Activated naive CD4-positive, alpha-beta T cell (primary cell): ENCODE results near the gene WNT11.

ENCODE experiments used
- DNase-seq, 4 experiments: peaks; one replicate each; lab custom pipeline; 2025; lab: John Stamatoyannopoulos, UW

WNT11 gene

DNA sequence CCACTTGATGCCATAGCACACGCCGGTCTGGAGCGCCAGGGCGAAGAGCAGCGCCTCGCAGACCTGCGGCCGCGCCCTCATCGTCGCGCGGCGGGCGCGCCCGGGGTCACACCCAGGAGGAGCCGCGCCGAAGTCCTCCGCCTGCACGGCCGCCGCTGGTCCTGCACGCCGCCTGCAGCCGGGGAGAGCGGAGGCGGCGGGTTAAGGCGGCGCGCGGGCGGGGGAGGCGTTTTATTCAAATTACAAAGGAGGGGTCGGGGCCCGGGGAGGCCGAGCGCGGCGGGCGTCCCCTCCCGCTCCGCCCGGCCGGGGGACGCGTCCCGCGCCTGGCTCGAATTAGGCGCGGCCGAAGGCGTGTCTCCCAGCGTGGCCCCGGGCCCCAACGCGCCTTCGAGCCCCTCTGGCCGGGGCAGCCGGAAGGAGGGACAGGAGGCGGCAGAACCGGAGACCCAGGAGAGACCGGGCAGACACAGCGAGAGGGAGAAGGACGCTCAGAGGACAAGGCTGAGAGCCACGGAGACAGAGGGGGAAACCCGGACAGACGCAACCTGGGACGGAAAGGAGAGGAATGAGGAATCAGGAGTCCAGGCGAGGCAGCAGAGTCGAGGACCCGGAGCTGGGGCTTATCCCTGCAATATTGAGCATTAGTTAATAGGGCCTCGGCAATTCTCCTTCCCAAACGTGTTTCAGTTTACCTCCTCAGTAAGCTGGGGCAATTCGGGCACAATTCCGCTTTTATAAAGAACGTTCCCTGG, at the start of gene WNT11:
Gene WNT11 (minus strand): TSS at position 176 of the 755 bp plus-strand sequence. CDS start 95 bp downstream, at position 81.
- no peak for DNase-seq

DNA sequence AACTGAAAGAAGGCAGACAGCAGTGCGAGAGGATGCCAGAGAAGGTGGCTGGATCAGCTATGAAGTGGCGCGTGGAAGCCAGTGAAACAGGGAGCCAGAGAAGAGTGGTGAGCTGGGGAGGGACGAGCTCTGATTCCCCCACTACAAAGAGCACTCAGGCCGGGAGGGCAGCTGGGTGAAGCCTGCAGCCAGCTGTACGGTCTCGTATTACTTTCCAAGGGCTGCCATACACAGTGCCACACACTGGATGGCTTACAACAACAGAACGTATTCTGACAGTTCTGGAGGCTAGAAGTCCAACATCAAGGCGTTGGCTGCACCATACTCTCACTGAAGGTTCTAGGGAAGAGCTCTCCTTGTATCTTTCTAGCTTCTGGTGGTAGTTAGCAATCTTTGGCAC, 47.1 kb upstream of the WNT11 start:
- DNase-seq: no peak

DNA sequence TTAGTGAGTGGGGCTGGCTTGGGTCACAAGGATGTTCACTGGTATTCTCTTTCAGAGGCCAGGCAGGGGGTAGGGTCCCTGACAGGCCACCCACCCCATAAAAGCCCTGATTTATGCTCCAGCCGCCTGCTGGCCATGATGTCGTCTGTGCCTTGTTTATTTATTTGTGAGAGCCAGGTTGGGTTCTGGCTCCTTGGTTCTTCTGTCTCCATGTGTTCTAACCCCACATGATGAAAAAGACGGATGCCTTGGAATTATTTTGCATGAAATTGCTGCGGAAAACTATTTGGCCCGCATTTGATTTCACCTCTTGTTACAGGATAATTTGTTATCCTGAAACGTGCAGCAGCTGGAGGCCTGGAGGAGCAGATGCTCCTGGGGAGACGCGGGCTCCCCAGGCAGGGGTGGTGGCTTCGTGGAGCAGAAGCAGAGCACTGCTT, 46.3 kb upstream of the WNT11 start:
- no peak for DNase-seq

DNA sequence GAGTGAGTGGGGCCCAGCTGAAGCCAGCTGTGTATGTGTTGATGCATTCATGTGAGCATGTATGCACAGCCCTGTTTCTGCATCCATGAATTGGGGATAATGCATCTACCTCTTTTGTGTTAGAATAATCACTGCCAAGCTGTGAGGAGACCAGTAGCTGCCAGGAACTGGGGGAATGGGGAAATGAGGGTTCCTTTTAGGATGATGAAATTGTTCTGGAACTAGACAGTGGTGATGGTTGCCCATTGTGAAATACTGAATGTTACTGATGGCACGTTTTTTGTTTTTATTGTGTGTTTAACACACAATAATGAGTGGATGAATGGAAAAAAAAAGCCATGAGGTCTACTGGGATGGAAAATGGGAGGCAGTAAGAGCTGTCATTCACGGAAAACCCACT, 45.3 kb upstream of the WNT11 start:
- DNase-seq: no peak

DNA sequence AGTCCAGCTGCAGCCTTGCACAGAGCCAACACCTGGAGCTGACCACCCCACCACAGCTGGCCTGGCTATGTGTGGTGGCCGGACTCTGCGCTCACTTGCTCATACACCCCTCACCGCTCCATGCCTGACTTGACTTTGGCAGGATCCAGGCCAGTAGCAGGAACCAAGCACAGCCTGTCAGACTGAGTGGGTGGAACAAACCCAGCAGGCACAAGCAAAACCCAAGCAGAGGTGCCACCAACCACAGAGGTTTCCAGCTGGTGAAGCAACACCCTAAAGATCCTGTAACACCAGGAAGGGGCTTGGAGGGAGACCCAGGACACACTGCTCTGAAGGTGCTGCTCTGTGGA, 44.9 kb upstream of the WNT11 start:
- DNase-seq: no peak

DNA sequence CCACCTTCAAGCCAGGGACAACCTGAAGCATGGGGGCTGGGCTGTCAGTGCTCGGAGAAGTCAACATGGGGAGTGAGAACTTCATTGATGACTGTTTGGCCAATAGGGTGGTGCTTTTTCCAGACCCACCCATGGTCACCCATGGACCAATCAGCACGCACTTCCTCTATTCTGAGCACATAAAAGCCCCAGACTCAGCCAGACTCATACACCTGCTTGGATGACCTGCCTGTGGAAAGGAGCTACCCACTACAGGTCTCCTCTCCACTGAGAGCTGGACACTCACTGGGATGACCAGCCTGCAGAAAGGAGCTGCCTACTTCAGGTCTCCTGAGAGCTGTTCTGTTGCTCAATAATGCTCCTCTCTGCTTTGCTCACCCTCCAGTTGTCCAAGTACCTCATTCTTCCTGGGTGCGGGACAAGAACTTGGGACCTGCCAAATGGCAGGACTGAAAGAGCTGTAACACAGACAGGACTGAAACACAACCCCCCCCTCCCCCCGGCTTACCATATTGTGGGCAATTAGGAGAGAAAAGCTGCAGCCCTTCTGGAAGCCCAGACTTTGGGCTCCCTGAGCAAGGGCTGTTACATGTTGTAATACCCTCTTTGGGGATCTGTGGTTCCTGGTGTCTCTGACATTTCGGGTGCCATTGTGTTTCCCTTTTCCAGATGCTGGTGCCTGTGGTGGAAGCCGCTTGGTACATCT, 44.4 kb upstream of the WNT11 start:
- DNase-seq: no peak

DNA sequence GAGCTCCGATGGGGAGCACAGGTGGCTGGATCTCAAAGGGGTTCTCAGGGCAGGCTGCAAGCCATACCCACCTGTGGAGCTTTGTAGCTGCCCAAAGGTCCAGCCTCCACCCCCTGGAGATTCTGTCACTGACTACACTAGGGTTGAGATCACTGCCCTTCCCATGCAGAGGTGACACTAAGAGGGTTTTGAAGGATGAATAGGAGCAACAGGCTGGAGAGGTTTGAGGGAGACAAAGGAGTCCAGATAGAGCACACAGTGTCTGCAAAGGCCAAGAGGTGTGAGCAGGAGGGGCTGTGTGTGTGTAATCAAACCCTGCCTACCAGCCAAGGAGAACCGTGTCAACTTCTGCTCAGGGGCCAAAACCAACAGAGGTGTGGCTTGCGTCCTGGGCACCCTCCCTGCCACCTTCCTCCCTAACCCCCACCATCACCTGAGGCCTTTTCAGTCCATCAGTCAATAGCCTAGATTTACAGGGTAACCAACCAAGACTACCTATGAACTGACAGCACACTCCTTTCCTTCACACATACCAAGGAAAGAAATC, 43.0 kb upstream of the WNT11 start:
- no peak for DNase-seq

DNA sequence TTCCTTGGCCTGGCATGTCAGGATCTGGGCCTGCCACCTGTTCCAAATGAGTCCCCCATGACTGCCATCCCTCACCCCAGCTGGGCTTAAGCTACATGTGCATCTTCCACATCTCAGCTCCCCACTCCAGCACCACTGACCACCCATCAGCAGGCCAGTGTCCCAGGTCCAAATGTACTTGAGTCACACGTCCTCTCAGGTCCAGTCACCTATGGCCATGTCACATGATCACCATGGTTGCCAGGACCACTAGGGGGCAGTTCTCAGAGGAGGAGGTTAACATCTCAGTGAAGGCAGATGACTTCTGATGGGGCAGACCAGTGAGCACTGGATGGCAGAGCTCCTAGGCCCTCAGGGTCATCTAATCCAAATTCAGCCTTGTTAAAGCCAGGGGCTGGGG, 41.9 kb upstream of the WNT11 start:
- no peak for DNase-seq

DNA sequence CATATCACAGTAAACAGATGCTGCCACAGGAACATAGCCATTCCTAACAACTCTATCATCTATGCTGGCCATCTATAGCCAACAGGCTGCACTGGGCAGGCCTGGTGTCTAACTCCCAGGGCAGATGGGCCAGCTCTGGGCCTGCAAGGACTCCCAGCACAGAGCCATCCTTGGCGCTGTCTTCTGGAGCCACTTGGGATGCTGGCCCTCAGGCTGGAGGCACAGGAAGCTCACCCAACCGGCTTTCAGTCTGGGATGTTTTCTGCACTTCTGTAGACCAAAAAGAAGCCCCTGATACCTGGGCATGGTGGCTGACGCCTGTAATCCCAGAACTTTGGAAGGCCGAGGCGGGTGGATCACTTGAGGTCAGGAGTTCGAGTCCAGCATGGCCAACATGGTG, 40.8 kb upstream of the WNT11 start:
- DNase-seq: no peak

DNA sequence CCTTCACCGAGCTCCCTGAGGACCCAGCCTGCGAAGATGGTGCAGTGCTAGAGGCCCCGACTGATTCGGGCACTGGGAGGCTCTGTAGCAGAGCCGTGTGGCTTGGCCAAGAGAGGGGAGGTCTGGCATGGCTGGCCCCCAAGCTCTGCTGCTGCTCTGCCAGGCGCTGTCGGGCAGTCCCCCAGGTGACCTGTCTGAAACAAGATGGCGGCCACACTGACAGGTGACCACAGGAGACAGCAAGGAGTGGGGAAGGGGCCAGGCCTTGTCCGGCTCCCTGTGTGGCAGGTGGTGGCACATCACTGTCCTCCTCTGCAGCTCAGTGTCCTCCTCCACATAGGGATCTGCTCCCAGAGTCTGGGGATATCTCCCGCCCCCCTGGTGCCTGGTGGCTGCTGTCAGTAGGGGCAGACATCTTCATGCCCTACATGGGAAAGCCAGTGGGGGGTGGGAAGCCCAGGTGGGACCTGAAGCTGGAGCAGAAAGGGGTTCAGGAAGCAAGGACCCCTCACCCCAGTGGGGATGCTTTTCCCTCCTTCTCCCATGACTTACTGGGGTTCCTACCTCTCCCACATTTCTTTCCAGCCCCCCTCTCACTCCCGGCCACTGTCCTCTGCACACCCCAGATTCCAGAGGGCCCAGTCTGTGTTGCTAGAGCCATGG, 40.1 kb upstream of the WNT11 start:
- DNase-seq: no peak

DNA sequence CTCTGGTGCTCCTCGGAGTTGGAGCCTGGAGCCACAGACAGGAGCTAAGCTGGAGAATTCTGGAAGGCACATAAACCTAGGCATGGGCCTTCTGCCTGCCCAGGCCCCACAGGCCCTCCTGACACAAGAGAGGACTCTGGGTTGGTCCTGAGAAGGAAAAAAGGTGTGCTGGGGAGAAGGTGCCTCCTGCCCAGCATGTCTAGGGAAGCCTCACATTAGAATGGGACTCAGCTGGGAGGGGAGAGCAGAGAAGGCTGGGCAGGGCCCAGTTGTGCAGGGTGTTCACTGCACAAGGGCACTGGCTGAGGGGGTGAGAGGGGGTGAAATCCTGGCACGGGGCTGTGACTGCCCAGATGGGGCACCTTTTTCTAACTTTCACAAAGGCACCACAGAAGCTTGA, 39.4 kb upstream of the WNT11 start:
- DNase-seq: no peak

DNA sequence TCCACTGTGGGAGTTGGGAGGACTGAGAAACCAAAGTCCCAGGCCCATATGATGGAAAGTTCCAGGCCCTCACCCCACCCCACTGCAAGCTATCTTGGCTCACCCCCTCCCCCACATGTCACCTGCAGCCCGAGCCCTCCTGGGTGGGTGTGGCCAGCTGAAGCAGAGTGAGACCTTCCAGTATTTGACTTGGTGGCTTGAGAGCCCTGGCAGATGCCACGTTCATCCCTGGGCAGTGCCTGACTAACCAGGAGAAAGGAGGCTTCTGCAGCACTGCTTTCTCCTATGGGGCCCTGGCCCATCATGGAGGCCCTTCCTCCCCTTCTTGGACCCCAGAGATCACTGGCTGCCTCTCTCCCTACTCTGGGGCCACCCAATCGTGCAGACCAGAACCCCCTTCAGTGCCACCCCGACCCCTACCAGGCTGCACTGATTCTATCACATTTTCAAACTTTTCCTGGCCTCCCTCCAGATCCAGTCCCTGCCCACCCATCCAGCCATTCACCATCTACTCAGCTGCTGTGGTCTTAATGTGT, 38.1 kb upstream of the WNT11 start:
- no peak for DNase-seq

DNA sequence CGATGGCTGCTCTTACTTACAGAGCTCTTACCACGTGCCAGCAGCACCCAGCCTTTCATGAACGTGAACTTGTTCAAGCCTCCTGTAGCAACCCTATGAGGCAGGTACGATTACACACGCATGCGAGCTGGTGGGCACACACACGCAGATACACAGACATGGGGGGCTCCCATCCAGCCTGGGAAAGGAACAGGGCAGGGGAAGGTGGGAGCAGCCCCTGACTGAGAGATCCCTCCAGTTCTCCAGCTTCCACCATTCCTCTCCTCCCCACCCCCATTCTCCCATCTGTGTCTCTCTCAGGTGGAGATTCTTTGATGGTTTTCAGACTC, 37.6 kb upstream of the WNT11 start:
- DNase-seq: no peak

DNA sequence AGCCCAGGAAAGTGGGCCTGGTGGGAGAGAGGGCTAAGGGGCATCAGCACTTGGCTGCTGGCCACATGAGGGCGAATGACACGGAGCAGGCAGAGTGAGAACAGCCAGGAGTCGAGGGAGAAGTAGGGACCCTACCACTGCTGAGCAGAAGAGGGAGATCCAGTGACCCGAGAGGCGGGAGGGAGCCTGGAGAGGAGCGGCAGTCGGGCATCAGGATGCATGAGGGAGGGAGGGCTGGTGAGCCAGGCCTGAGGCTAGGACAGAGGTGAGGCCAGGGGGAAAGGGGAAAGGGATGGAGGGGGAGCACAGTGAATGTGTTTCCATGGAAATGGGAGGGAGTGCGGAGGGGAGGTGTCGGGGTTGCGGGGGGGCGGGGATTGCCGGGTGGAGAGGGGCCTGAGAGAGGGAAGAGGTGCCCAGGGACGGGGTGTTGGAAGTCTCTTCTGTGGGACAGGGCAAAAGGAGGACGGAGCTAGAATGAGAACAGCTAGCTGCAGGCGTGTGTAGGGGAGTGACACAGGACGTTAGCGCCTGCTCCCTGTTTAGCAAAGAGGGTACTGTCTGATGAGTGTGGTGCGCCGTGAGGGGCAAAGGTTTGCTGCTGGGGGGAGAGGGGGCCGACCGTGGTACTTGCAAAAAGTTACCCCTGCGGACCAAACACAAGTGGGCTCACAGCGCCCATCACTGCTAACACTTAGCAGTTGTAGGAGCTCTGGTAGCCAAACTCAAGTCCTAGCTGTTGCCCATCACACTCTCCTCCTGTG, 37.1 kb upstream of the WNT11 start:
- DNase-seq: no peak

DNA sequence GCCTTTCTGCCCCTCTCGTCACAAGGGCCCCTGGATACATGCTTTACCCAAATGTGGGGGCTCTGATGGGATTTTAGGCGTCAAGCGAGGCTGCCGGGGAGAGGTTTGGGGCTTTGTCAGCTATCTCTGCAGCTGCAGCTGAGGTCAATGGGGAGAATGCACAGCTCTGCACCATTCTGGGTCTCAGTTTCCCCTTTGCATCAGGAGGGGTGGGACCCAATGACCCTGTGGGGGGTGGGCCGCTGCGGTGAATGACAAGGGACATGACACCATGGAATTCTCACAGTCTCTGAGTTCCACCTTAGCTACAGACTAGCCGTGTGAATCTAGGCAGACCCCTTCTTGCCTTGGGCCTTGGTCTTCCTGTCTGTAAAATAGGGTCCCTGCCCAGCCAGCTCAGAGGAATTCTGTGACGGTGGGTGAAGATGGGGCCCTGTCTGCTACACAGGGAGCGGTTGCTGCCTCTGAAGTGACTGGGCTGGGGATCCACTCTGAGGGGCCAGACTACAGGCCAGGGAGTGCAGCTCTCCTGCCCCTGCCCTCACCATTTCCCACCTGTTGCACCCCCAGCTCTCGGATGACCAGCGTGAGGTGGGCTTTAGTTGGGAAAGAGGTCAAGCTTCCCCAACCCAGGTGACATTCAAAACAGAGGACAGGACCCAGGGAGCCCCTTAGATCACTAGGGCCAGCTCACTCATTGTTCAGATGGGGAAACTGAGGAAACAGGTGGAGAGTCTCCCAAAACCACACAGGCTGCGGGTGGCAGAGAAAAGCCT, 35.9 kb upstream of the WNT11 start:
- DNase-seq: no peak

DNA sequence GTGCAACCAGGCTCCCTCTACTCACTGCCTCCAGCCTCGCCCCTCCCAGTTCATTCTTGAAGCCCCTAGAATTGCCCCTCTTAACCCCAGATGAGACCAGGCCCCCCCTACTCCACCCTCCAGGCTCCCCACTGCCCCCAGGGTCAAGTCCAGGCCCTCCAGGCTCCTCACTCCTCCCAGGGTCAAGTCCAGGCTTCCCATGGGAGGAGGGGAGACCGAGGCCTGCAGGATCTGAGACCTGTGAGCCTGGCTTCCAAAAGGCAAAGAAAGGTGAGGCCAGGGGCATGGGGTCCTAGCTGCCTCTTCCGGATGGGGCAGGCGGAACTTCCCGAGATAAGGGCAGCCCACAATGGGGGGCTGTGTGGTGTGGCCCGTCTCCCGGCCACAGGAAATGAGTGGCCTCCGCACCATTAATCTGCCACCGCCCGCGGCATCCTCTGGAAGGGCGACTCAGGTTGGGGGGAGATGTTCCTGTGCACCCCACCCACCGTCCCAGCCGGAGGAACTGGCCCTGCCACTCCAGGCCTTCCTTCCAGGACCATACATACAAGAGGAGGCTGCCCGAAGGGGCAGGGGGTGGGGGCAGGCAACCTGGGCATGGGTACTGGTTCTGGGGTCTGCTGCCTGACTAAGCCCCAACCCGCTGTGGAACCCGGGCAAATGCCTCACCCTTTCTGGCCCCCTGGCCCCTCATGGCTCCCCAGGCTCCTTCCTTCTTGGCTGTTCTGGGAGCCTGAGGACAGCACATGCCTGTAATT, 35.1 kb upstream of the WNT11 start:
- DNase-seq: no peak

DNA sequence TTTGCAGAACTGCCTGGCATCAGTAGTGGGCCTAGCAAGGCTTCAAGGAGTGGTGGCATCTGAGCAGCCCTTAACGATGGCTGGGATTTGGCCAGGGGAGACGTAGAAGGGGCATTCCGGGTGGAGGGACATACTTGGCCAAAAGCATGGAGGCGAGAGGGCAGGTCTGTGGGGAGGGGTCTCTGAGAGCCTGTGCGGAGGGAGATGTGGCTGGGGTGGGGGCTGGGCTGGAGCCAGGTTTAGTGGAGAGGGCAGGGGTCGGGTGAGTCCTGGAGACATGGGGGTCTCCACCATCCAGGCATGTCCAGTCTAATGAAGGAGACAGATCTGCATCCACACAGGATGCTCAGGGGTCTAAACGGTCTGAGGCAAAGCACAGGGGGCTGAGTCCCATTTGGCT, 34.4 kb upstream of the WNT11 start:
- no peak for DNase-seq

DNA sequence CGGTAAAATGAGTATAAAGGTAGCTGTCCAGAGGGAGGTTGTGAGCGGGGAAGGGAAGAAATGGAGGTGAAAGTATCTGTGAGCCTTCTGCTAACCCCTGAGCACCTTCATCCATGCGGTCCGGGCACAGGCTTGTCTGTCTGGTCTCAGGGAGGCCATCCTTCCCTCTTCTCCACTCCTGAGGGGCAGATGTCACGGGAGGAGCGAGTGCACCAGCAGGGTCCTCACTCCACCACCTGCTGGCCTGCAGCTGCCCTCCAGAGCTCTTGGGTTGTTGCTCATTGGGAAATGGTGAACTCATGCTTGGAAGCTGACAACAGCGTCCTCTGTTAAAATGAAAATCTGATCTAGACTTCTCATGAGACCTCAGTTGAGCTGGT, 33.8 kb upstream of the WNT11 start:
- DNase-seq: no peak

DNA sequence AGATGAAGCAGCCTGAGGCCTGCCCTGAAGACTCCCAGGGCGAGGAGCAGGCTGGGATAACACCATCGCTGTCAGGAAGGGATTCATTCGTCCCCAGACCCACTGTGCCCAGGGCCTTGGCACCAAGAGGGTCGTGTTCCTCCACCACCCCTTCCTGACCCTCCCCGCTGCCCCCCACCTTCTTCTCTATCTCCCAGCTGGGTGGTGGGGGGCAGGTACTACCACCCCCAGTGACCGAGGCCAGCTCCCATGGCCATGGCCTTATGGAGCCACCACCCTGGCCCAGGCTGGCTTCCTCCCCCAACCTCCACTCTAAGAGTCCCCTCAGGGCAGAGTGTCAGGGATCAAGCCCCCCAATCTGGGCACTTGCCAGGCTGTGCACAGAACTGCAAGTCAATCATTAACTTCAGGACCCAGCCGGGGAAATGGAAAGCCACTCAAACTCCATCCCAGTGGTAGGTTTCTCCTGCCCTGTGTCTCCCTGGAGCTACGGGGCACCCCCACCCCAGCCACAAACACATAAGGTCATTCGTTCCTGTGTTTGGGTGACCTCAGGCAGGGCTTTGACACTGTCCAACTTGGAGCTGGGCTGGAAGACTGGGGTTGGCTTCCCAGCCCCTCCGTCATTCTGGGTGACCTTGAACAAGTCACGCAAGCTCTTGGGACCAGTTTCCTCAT, 33.3 kb upstream of the WNT11 start:
- no peak for DNase-seq

DNA sequence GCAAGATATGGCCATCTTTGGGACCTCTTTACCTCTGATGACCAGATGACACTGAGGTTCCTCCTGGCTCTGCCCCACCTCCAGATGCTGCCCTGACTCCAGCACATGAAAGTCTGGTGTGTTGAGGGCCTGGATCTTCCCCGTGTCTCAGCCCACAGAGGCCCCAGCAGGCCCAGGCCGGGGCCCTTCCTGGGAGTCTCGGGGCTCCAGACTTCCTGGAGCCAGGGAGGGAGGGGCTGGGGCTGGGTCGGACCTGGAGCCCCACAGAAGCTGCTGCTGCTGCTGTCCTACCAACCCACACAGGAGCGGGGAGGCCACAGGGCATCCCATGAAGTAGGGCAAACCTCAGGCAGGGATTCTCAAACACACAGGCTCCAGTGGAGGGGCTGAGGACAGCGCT, 32.2 kb upstream of the WNT11 start:
- no peak for DNase-seq
